ENCODE measurements around the gene TTC34.
"Not testable (repeated sequence)": the region's sequence is repeated elsewhere in the genome, so short reads cannot be mapped to it uniquely, and the experiment has no call there.

The TTC34 gene

GRCh38 chr1:2812136-2812535, 10.6 kb upstream of the TTC34 start:
- DNase-seq, result no peak

- DNase-seq, result no peak
Observed at GRCh38 chr1:2811533-2811918, 10.0 kb upstream of the TTC34 start.

- no peak for DNase-seq
Observed at GRCh38 chr1:2810899-2811532, 9.5 kb upstream of the TTC34 start.

GRCh38 chr1:2810281-2810680, 8.8 kb upstream of the TTC34 start:
- no peak for DNase-seq

- no peak for DNase-seq
Observed at GRCh38 chr1:2809656-2810055, 8.2 kb upstream of the TTC34 start.

GRCh38 chr1:2808831-2809605, 7.5 kb upstream of the TTC34 start:
- DNase-seq, result no peak

- no peak for DNase-seq
Observed at GRCh38 chr1:2808386-2808705, 6.9 kb upstream of the TTC34 start.

- DNase-seq, result no peak
Observed at GRCh38 chr1:2807678-2808385, 6.3 kb upstream of the TTC34 start.

- DNase-seq, result no peak
Observed at GRCh38 chr1:2807036-2807435, 5.5 kb upstream of the TTC34 start.

GRCh38 chr1:2806591-2806990, 5.1 kb upstream of the TTC34 start:
- DNase-seq, result no peak

GRCh38 chr1:2805801-2806430, 4.4 kb upstream of the TTC34 start:
- DNase-seq, result no peak

- no peak for DNase-seq
Observed at GRCh38 chr1:2804628-2805351, 3.3 kb upstream of the TTC34 start.

GRCh38 chr1:2803931-2804627, 2.6 kb upstream of the TTC34 start:
- no peak for DNase-seq

GRCh38 chr1:2803086-2803930, 1.8 kb upstream of the TTC34 start:
- DNase-seq, result no peak

- DNase-seq, result no peak
Observed at GRCh38 chr1:2802421-2802961, 998 bp upstream of the TTC34 start.

- DNase-seq, result no peak
Observed at GRCh38 chr1:2801046-2801445, 447 bp downstream of the TTC34 start.

- DNase-seq, result no peak
Observed at GRCh38 chr1:2800664-2801045, 838 bp downstream of the TTC34 start.

- DNase-seq, result no peak
Observed at GRCh38 chr1:2799811-2800663, 1.5 kb downstream of the TTC34 start.

- DNase-seq, result not testable (repeated sequence)
Observed at GRCh38 chr1:2798958-2799357, 2.5 kb downstream of the TTC34 start.

GRCh38 chr1:2797741-2798016, 3.8 kb downstream of the TTC34 start:
- no peak for DNase-seq

All from Kasumi-1 (cell line).